ENCODE measurements around the gene RGS9. TPM values are rescaled to one million over a fixed set of nuclear protein-coding genes. Genes with fewer than 3 reads are reported as not detected.

RGS9 gene
- total and polyA plus RNA-seq, 10 of the 15 experiments (the other 5 are each of a cell fraction or from before 2014, with no cell fraction given), result 1.1 to 10.6 (median 5.6) TPM

DNA sequence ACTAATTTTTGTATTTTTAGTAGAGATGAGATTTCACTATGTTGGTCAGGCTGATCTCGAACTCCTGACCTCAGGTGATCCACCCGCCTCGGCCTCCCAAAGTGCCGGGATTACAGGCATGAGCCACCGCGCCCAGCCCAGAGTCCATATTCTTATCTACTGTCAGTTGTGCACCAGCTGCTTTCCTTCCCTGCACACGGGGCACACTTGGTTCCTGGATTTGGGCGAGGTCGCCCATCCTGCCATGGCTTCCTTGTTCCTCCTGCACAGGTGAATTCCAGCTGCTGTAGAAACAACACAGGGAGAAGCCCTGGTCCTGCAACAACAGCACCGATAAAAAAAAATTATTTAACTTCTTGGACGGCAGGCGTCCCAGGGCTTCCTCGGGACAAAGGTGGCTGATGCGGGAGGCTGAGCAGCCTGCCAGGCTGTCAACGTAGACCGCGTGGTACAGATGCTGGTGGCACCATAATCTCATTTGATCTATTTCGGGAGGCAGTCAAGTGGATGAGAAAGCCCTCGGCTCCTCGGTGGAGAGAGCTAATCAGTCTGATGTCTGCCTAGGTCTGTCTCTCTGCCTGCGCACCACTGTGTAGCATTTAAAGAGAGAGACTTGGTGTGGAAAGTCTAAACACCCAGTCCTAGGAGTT, 19.1 kb downstream of the RGS9 start:
- no peak for TF ChIP-seq NFIC (IDR thresholded peaks at IDR 0.05; ENCODE audit: low read depth, low read length)
- TF ChIP-seq FOXK2 (IDR thresholded peaks at IDR 0.05), result no peak
- TF ChIP-seq EED (IDR thresholded peaks at IDR 0.05; ENCODE audit: low read depth), result no peak
- TF ChIP-seq SP1 (IDR thresholded peaks at IDR 0.05; ENCODE audit: low read depth, low read length), result no peak
- TF ChIP-seq SPI1 (IDR thresholded peaks at IDR 0.05; ENCODE audit: borderline replicate concordance, insufficient read depth, low read depth, low read length), result no peak
- TF ChIP-seq NFXL1 (IDR thresholded peaks at IDR 0.05; ENCODE audit: borderline replicate concordance), result no peak
- no peak for TF ChIP-seq KLF5 (IDR thresholded peaks at IDR 0.05; ENCODE audit: partially characterized antibody)
- TF ChIP-seq NR2F1 (conservative IDR thresholded peaks at IDR 0.05), result no peak
- TF ChIP-seq ZNF24 (IDR thresholded peaks at IDR 0.05), result no peak
- TF ChIP-seq PBX3 (IDR thresholded peaks at IDR 0.05; ENCODE audit: insufficient replicate concordance, low read depth, low read length), result no peak
- TF ChIP-seq RFX5 (IDR thresholded peaks at IDR 0.05; ENCODE audit: low read depth, low read length), result no peak
- no peak for TF ChIP-seq SUZ12 (IDR thresholded peaks at IDR 0.05; ENCODE audit: unreplicated experiment)
- no peak for TF ChIP-seq ZBTB33 (IDR thresholded peaks at IDR 0.05)
- TF ChIP-seq POLR2A (IDR thresholded peaks at IDR 0.05; ENCODE audit: low read depth, low read length), result no peak
- BruUV-seq (replicated peaks), result no TSS peak
- RAD21 ChIA-PET (ENCODE audit: unreplicated experiment), result interaction anchor here (1.2 to 2.2 kb wide), 6 partner anchors 22 to 181 kb away, joined by 5 to 11 read pairs (median 6); no protein-coding TSS in a partner anchor
- WGBS (ENCODE audit: insufficient coverage, insufficient replicate concordance, low lambda C conversion rate, missing lambda C conversion rate), result 93% methylated on average over 21 of the region's 21 CpGs
- Histone ChIP-seq H3K79me2 (ENCODE audit: control insufficient read depth, insufficient read depth, low read length) (no peaks in the 10 kb centered on the region), H2AFZ (ENCODE audit: control insufficient read depth, low read depth, low read length) (no peak overlapping the region), H3K36me3 (ENCODE audit: control insufficient read depth in 2 of 2, insufficient read depth in 2 of 2, low read length in 1 of 2) (no peaks in the 10 kb centered on the region; a peak in 1 of 4 replicates), H3K27me3 (replicated peaks in 1 of 2; ENCODE audit: control insufficient read depth in 2 of 2, insufficient read depth in 2 of 2, low read length in 1 of 2) (no peaks in the 10 kb centered on the region), H3K4me1 (ENCODE audit: control insufficient read depth, insufficient read depth, low read length) (peaks cover 19% of the 10 kb centered on the region), H3K9me3 (replicated peaks; ENCODE audit: control insufficient read depth, insufficient read depth, low read length) (no peaks in the 10 kb centered on the region), H3K27ac (ENCODE audit: control insufficient read depth, insufficient read depth) (no peak overlapping the region; the same call in 1 of the 2 replicates), H3K4me3 (no peak overlapping the region), H3K9ac (ENCODE audit: control insufficient read depth, insufficient read depth, low read length) (no peak overlapping the region), H4K20me1 (ENCODE audit: control insufficient read depth, insufficient read depth) (no peaks in the 10 kb centered on the region), H3K4me2 (ENCODE audit: control insufficient read depth, insufficient read depth) (no peak overlapping the region)
- FAIRE-seq (no peak), DNase-seq (ENCODE audit: low read depth, low spot score) (no peak), ATAC-seq (no peak)
- SMC1A ChIA-PET (ENCODE audit: uncharacterized antibody, unreplicated experiment), result interaction anchor here (0.8 to 2.1 kb wide), 6 partner anchors 9 to 57 kb away, joined by 3 to 26 read pairs (median 10); no protein-coding TSS in a partner anchor
- CTCF ChIA-PET, result interaction anchor here (0.9 to 2.5 kb wide), 9 partner anchors 8 to 192 kb away, joined by 3 to 20 read pairs (median 4); partner anchors contain the start of gene RGS9
- in situ Hi-C loops (cut with MboI), result no loop called here
- intact Hi-C loops (cut with micrococcal nuclease; ENCODE audit: unreplicated experiment), result no loop called here
- POLR2A ChIA-PET, result interaction anchor here (1.0 to 1.2 kb wide), 2 partner anchors 19 to 121 kb away, joined by 3 read pairs; no protein-coding TSS in a partner anchor

Data from GM12878 (cell line).